Astrocyte (in vitro differentiated cells and primary cell): ENCODE measurements around the gene CDON. TPM values are rescaled to one million over a fixed set of nuclear protein-coding genes. Genes with fewer than 3 reads are reported as not detected.

Source experiments
- DNase-seq: peaks from one replicate; pipeline ENCODE4 v3.0.0-alpha.2; 2010; ENCODE audit warnings: low read depth
- FAIRE-seq: peaks from 2 replicates; lab custom pipeline; 2011; peaks lifted over from hg19 to GRCh38; lab: Jason Lieb, UNC
- H2AFZ ChIP-seq: 2 replicates; pipeline ENCODE4 v1.6.0; 2012; ENCODE audit warnings: low read depth, low read length, inconsistent platforms
- H3K27ac ChIP-seq: 2 replicates; pipeline ENCODE4 v1.5.1; 2011; ENCODE audit warnings: low read depth, low read length, inconsistent platforms
- H3K27me3 ChIP-seq: 2 replicates; pipeline ENCODE4 v1.6.0; 2011; ENCODE audit warnings: low read length, inconsistent platforms; ENCODE audit not compliant: insufficient read depth
- H3K36me3 ChIP-seq: 2 replicates; pipeline ENCODE4 v1.5.1; 2011; ENCODE audit warnings: low read length, inconsistent platforms; ENCODE audit not compliant: insufficient read depth
- H3K4me1 ChIP-seq: 2 replicates; pipeline ENCODE4 v1.5.1; 2011; ENCODE audit warnings: low read length, inconsistent platforms; ENCODE audit not compliant: insufficient read depth
- H3K4me2 ChIP-seq: 2 replicates; pipeline ENCODE4 v1.6.0; 2012; ENCODE audit warnings: low read length, inconsistent platforms
- H3K4me3 ChIP-seq: 2 replicates; pipeline ENCODE4 v1.5.1; 2011; ENCODE audit warnings: low read depth, mild to moderate bottlenecking, low read length, inconsistent platforms; ENCODE audit not compliant: insufficient read depth
- H3K79me2 ChIP-seq: 2 replicates; pipeline ENCODE4 v1.6.0; 2012; ENCODE audit warnings: mild to moderate bottlenecking, low read length, inconsistent platforms; ENCODE audit not compliant: insufficient read depth
- H3K9ac ChIP-seq: 2 replicates; pipeline ENCODE4 v1.6.0; 2012; ENCODE audit warnings: mild to moderate bottlenecking, low read length, inconsistent platforms
- H3K9me3 ChIP-seq: 2 replicates; pipeline ENCODE4 v1.5.1; 2012; ENCODE audit warnings: low read depth, mild to moderate bottlenecking, low read length, inconsistent platforms; ENCODE audit not compliant: insufficient read depth
- H4K20me1 ChIP-seq: 2 replicates; pipeline ENCODE4 v1.6.0; 2012; ENCODE audit warnings: low read length, inconsistent platforms; ENCODE audit not compliant: insufficient read depth
- H3K27ac Mint-ChIP-seq: one replicate; pipeline ENCODE4 v1.8.0; 2021; ENCODE audit warnings: mild to moderate bottlenecking, mixed read lengths; ENCODE audit not compliant: unreplicated experiment
- H3K27me3 Mint-ChIP-seq: one replicate; pipeline ENCODE4 v1.8.0; 2021; ENCODE audit warnings: low read depth, mixed read lengths; ENCODE audit not compliant: unreplicated experiment
- H3K36me3 Mint-ChIP-seq: one replicate; pipeline ENCODE4 v1.8.0; 2021; ENCODE audit warnings: low read depth, mixed read lengths; ENCODE audit not compliant: unreplicated experiment
- H3K4me1 Mint-ChIP-seq: one replicate; pipeline ENCODE4 v1.8.0; 2021; ENCODE audit warnings: low read depth, mixed read lengths; ENCODE audit not compliant: unreplicated experiment
- H3K4me3 Mint-ChIP-seq: one replicate; pipeline ENCODE4 v1.8.0; 2021; ENCODE audit warnings: mild to moderate bottlenecking, moderate library complexity, mixed read lengths; ENCODE audit not compliant: unreplicated experiment
- H3K9me3 Mint-ChIP-seq: one replicate; pipeline ENCODE4 v1.8.0; 2021; ENCODE audit warnings: mild to moderate bottlenecking, mixed read lengths; ENCODE audit not compliant: unreplicated experiment
- EZH2 ChIP-seq: IDR thresholded peaks from 2 replicates; pipeline ENCODE4 v1.6.1; 2012; ENCODE audit warnings: mild to moderate bottlenecking, low read length, inconsistent platforms; ENCODE audit not compliant: insufficient read depth
- total RNA-seq: library from RNA; stranded (reverse); gene quantifications from 2 replicates; pipeline ENCODE4 v1.2.1, GENCODE V29; 2021
- TF ChIP-seq, protein P1 (sequence below): IDR thresholded peaks from 2 replicates; pipeline ENCODE4 v1.5.1; 2011; ENCODE audit warnings: low read depth, mild to moderate bottlenecking, inconsistent platforms, low read length, moderate library complexity; ENCODE audit not compliant: insufficient read depth

The CDON gene
- total RNA-seq, 1 donor from 2014 or later: 15.5 TPM

- Histone ChIP-seq H3K36me3 (no peaks in the 10 kb centered on the region), H3K4me3 (no peak overlapping the region), H2AFZ (no peak overlapping the region), H3K27me3 (no peaks in the 10 kb centered on the region), H4K20me1 (no peaks in the 10 kb centered on the region), H3K9me3 (no peaks in the 10 kb centered on the region), H3K4me1 (no peaks in the 10 kb centered on the region), H3K9ac (no peak overlapping the region), H3K79me2 (no peaks in the 10 kb centered on the region), H3K4me2 (no peak overlapping the region), H3K27ac (no peak overlapping the region)
- H3K27ac Mint-ChIP-seq: no peak overlapping the region
- DNase-seq: no peak
- no peak overlapping the region for H3K4me3 Mint-ChIP-seq
- H3K27me3 Mint-ChIP-seq: no peaks in the 10 kb centered on the region
- no peak for TF ChIP-seq EZH2
- TF ChIP-seq, protein P1, sequence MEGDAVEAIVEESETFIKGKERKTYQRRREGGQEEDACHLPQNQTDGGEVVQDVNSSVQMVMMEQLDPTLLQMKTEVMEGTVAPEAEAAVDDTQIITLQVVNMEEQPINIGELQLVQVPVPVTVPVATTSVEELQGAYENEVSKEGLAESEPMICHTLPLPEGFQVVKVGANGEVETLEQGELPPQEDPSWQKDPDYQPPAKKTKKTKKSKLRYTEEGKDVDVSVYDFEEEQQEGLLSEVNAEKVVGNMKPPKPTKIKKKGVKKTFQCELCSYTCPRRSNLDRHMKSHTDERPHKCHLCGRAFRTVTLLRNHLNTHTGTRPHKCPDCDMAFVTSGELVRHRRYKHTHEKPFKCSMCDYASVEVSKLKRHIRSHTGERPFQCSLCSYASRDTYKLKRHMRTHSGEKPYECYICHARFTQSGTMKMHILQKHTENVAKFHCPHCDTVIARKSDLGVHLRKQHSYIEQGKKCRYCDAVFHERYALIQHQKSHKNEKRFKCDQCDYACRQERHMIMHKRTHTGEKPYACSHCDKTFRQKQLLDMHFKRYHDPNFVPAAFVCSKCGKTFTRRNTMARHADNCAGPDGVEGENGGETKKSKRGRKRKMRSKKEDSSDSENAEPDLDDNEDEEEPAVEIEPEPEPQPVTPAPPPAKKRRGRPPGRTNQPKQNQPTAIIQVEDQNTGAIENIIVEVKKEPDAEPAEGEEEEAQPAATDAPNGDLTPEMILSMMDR: no peak
- H3K36me3 Mint-ChIP-seq: no peaks in the 10 kb centered on the region
- FAIRE-seq: no peak
- no peaks in the 10 kb centered on the region for H3K9me3 Mint-ChIP-seq
- peaks cover 6% of the 10 kb centered on the region for H3K4me1 Mint-ChIP-seq
Observed at GRCh38 chr11:125975634-125976033, 87.0 kb downstream of the CDON start.

GRCh38 chr11:125974284-125974683 is 88.4 kb downstream of the CDON start:
- no peaks in the 10 kb centered on the region for H3K79me2 ChIP-seq
- Mint-ChIP-seq H3K4me3 (no peak overlapping the region), H3K27ac (no peak overlapping the region), H3K9me3 (no peaks in the 10 kb centered on the region), H3K27me3 (no peaks in the 10 kb centered on the region), H3K36me3 (no peaks in the 10 kb centered on the region), H3K4me1 (peaks cover 6% of the 10 kb centered on the region)
- TF ChIP-seq EZH2: no peak
- TF ChIP-seq, protein P1: no peak
- FAIRE-seq (no peak), DNase-seq (no peak)
- no peak overlapping the region for H2AFZ ChIP-seq
- no peak overlapping the region for H3K27ac ChIP-seq
- H3K4me1 ChIP-seq: no peaks in the 10 kb centered on the region
- H4K20me1 ChIP-seq: no peaks in the 10 kb centered on the region
- H3K9me3 ChIP-seq: no peaks in the 10 kb centered on the region
- H3K9ac ChIP-seq: no peak overlapping the region
- H3K27me3 ChIP-seq: no peaks in the 10 kb centered on the region
- H3K36me3 ChIP-seq: no peaks in the 10 kb centered on the region
- H3K4me2 ChIP-seq: no peak overlapping the region
- no peak overlapping the region for H3K4me3 ChIP-seq

DNA sequence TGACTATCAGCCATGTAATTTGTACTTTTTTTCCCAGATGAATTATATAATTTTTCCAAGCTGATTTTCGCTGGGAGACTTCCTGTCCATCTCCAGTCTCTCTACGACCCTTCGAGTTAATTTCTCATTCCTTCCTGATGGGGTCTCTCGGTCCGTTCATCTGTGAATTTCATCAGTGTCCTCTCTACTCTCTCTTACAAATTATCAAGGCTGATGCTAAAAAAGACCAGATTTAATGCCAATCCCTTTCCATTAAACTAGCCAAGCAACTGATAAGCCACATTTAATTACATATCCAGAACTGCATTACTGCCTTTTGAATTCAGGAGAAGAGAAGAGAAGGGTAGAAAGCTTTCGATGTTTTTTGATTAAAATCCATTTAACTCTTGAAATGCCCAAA is 91.0 kb downstream of the CDON start:
- Mint-ChIP-seq H3K4me3 (no peak overlapping the region), H3K27ac (no peak overlapping the region), H3K27me3 (no peaks in the 10 kb centered on the region), H3K4me1 (peaks cover 1% of the 10 kb centered on the region), H3K36me3 (no peaks in the 10 kb centered on the region), H3K9me3 (no peaks in the 10 kb centered on the region)
- H3K4me1 ChIP-seq: no peaks in the 10 kb centered on the region
- H3K4me2 ChIP-seq: no peak overlapping the region
- FAIRE-seq (no peak), DNase-seq (no peak)
- no peak overlapping the region for H3K4me3 ChIP-seq
- H3K9me3 ChIP-seq: no peaks in the 10 kb centered on the region
- H2AFZ ChIP-seq: no peak overlapping the region
- no peak overlapping the region for H3K27ac ChIP-seq
- TF ChIP-seq, protein P1: no peak
- TF ChIP-seq EZH2: no peak
- no peaks in the 10 kb centered on the region for H4K20me1 ChIP-seq
- no peaks in the 10 kb centered on the region for H3K36me3 ChIP-seq
- H3K9ac ChIP-seq: no peak overlapping the region
- H3K79me2 ChIP-seq: no peaks in the 10 kb centered on the region
- no peaks in the 10 kb centered on the region for H3K27me3 ChIP-seq
